Transverse colon (tissue), 4 donors: Measurements from ENCODE around the gene ZNF23. TPM values are rescaled to one million over a fixed set of nuclear protein-coding genes. Genes with fewer than 3 reads are reported as not detected.

ENCODE experiments used
- DNase-seq: peaks from one replicate; pipeline ENCODE4 v3.0.0-alpha.2; 2019
- H3K27ac ChIP-seq, 4 donors: fragments of 200-600 bp; sonication (generic); 2 replicates each; pipeline ENCODE4 v1.5.1; 2016 to 2018; ENCODE audit warnings: inconsistent platforms in 4 of 4
- H3K27me3 ChIP-seq: fragments of 200-600 bp; sonication (generic); 2 replicates; pipeline ENCODE4 v1.5.1; 2017; ENCODE audit warnings: inconsistent platforms
- H3K36me3 ChIP-seq, 4 donors: fragments of 200-600 bp; sonication (generic); 2 replicates each; pipeline ENCODE4 v1.5.1; 2017 to 2019; ENCODE audit warnings: inconsistent platforms in 4 of 4
- H3K4me1 ChIP-seq, 4 donors: fragments of 200-600 bp; sonication (generic); 2 replicates each; pipeline ENCODE4 v1.5.1; 2017 to 2020; ENCODE audit warnings: inconsistent platforms in 4 of 4
- H3K4me3 ChIP-seq, 4 donors: fragments of 200-600 bp; sonication (generic); 1 replicate in 1 of 4; 2 replicates in 3 of 4; pipeline versions ENCODE4 v1.5.1 to v1.6.1; 2017 to 2019; ENCODE audit warnings: inconsistent platforms in 4 of 4
- H3K9me3 ChIP-seq, 2 donors: fragments of 200-600 bp; sonication (generic); 2 replicates each; pipeline ENCODE4 v1.5.1; 2017 to 2019; ENCODE audit warnings: inconsistent platforms in 2 of 2
- CTCF ChIP-seq, 5 experiments: fragments of 200-600 bp in 3 of 5; fragments of 450-650 bp in 2 of 5; sonication (generic) in 3 of 5; IDR thresholded peaks; 1 replicate in 2 of 5; 2 replicates in 3 of 5; pipeline ENCODE4 v1.5.1; 2016 to 2017; ENCODE audit warnings: antibody characterized with exemption in 5 of 5, inconsistent platforms in 3 of 5, mild to moderate bottlenecking in 2 of 5, moderate library complexity in 1 of 5
- EP300 ChIP-seq: sonication (generic); formaldehyde crosslinking; IDR thresholded peaks from one replicate; pipeline ENCODE4 v1.6.1; 2017; ENCODE audit warnings: antibody characterized with exemption, low read depth
- POLR2A ChIP-seq: fragments of 450-650 bp; IDR thresholded peaks from one replicate; pipeline ENCODE4 v1.6.1; 2016; ENCODE audit warnings: antibody characterized with exemption, mild to moderate bottlenecking, moderate library complexity
- POLR2AphosphoS5 ChIP-seq, 3 donors: sonication (generic); formaldehyde crosslinking; IDR thresholded peaks; one replicate each; pipeline ENCODE4 v1.6.1; 2016; ENCODE audit warnings: antibody characterized with exemption in 3 of 3
- WGBS, 2 donors: methylation state at CpG; one replicate each; pipeline ENCODE4 v1.1.5; 2018; ENCODE audit warnings: low coverage in 1 of 2; 5-methylcytosine and 5-hydroxymethylcytosine counted together
- in situ Hi-C, 4 donors: fragments of 200-750 bp; cut with MboI; loops; one replicate each; pipeline versions ENCODE4 v1.15.0 to v1.15.1; 2017; ENCODE audit warnings: low sequenced_read_pairs in 3 of 4, low pct_ligation_motif_present in 1 of 4, low pct_unique_long_range_greater_than_20kb in 1 of 4
- intact Hi-C: fragments of 100-400 bp; cut with DNase I; formaldehyde crosslinking; loops from one replicate; pipeline ENCODE4 v1.15.1; 2023; ENCODE audit warnings: low total_unique reads
- total RNA-seq, 4 donors: library from RNA; depleted of rRNA; stranded (reverse); fragments of >200 nt; gene quantifications; one replicate each; pipeline ENCODE4 v1.1.0, GENCODE V29; 2016

ZNF23 gene
- total RNA-seq, 4 donors from 2014 or later = 5.0 to 12.2 (median 7.0) TPM

- DNase-seq = no peak
- Histone ChIP-seq H3K4me1 (peaks cover 0 to 6% (median 0%) of the 10 kb centered on the region in 4 donors), H3K9me3 (no peaks in the 10 kb centered on the region), H3K27me3 (peaks cover 31% of the 10 kb centered on the region), H3K4me3 (no peak overlapping the region), H3K36me3 (no peaks in the 10 kb centered on the region), H3K27ac (no peak overlapping the region)
- 63 to 69% methylated on average over 4 to 6 of the region's 6 CpGs for WGBS, 2 donors
- intact Hi-C loops = no loop called here
- TF ChIP-seq POLR2A (no peak), POLR2AphosphoS5 (IDR thresholded peaks at IDR 0.05) (no peak), EP300 (no peak), CTCF (IDR thresholded peaks at IDR 0.05) (no peak)
- in situ Hi-C loops = no loop called here
Observed at GRCh38 chr16:71430744-71431143, 31.3 kb downstream of the ZNF23 start.

- Histone ChIP-seq H3K27me3 (peaks cover 41% of the 10 kb centered on the region), H3K4me3 (no peak overlapping the region), H3K4me1 (peaks cover 0 to 6% (median 0%) of the 10 kb centered on the region in 4 donors), H3K27ac (no peak overlapping the region), H3K36me3 (no peaks in the 10 kb centered on the region), H3K9me3 (no peaks in the 10 kb centered on the region)
- in situ Hi-C loops (no loop called here), intact Hi-C loops (no loop called here)
- TF ChIP-seq EP300 = no peak
- TF ChIP-seq POLR2AphosphoS5 (IDR thresholded peaks at IDR 0.05) = no peak
- no peak for TF ChIP-seq POLR2A
- no peak for DNase-seq
- 79 to 95% methylated on average over 2 to 3 of the region's 3 CpGs for WGBS, 2 donors
Observed at GRCh38 chr16:71429581-71429980, 32.5 kb downstream of the ZNF23 start.

GRCh38 chr16:71428883-71429282, 33.2 kb downstream of the ZNF23 start:
- 83 to 94% methylated on average over 1 to 2 of the region's 2 CpGs for WGBS, 2 donors
- intact Hi-C loops (no loop called here), in situ Hi-C loops (no loop called here)
- Histone ChIP-seq H3K27me3 (peaks cover 48% of the 10 kb centered on the region), H3K36me3 (no peaks in the 10 kb centered on the region), H3K4me3 (no peak overlapping the region), H3K27ac (no peak overlapping the region), H3K9me3 (no peaks in the 10 kb centered on the region), H3K4me1 (peaks cover 0 to 6% (median 0%) of the 10 kb centered on the region in 4 donors)
- TF ChIP-seq POLR2AphosphoS5 (IDR thresholded peaks at IDR 0.05) (no peak), POLR2A (no peak), CTCF (IDR thresholded peaks at IDR 0.05) (no peak), EP300 (no peak)
- DNase-seq = no peak

- Histone ChIP-seq H3K4me3 (no peak overlapping the region), H3K4me1 (peaks cover 0 to 6% (median 0%) of the 10 kb centered on the region in 4 donors), H3K36me3 (no peaks in the 10 kb centered on the region), H3K27me3 (peaks cover 48% of the 10 kb centered on the region), H3K9me3 (no peaks in the 10 kb centered on the region), H3K27ac (no peak overlapping the region)
- in situ Hi-C loops = no loop called here
- TF ChIP-seq CTCF (IDR thresholded peaks at IDR 0.05) = no peak
- no peak for TF ChIP-seq POLR2AphosphoS5 (IDR thresholded peaks at IDR 0.05)
- no peak for TF ChIP-seq POLR2A
- no peak for TF ChIP-seq EP300
- intact Hi-C loops = no loop called here
- no peak for DNase-seq
Observed at GRCh38 chr16:71428385-71428784, 33.7 kb downstream of the ZNF23 start.
